ENCODE results near the gene TSPAN4. TPM values are rescaled to one million over a fixed set of nuclear protein-coding genes. Genes with fewer than 3 reads are reported as not detected.

TSPAN4 gene
- total and polyA plus RNA-seq, 2 of the 13 experiments (the other 11 are each of a cell fraction or from before 2014, with no cell fraction given) = 31.7 to 68.3 TPM

DNA sequence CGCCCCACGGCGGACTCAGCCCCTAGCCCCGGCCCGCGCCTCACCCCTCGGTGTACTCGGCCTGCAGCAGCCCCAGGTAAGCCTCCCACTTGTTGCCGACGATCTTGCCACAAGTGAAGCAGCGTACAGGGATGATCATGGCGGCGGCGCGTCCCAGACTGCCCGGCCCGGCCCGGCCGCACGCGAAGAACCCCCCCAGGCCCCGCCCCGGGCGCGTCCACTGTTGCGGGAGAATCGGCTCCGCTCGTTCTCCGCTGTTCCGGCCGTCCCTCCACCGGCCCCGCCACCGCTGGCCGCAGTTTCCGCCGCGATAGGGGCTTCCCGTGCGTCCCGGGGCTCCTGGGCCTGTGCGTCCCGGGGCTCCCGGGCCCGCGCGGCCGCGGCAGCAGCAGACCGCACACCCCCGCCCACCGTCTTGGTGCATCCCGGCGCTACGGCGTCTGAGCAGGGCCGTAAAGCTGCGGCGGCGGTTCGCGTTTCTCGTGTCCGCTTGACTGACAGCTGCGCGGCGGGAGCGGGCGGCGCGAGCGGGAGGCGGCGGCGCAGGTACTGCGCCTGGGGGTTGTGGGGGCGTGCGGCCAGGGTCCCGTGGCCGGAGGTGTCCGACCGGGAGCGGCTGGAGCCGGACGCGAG, at the start of gene TSPAN4, which contains the start of gene POLR2L (continued):
- TF ChIP-seq ZNF841 (CRISPR knock-in tag; IDR thresholded peaks at IDR 0.05; ENCODE audit: borderline replicate concordance) (no peak; the same call in 1 of the 2 replicates), ZFAT (CRISPR knock-in tag; conservative IDR thresholded peaks at IDR 0.05) (no peak), ZNF329 (CRISPR knock-in tag; IDR thresholded peaks at IDR 0.05; ENCODE audit: low read depth) (0 out of 2 replicates have a peak, but pooled peaks have one; percentile 19), ELF4 (CRISPR knock-in tag; IDR thresholded peaks at IDR 0.05; ENCODE audit: borderline replicate concordance) (no peak), ONECUT2 (CRISPR knock-in tag; IDR thresholded peaks at IDR 0.05) (no peak), HCFC1 (IDR thresholded peaks at IDR 0.05; ENCODE audit: low read depth, low read length) (peak; percentile 51), KDM5A (IDR thresholded peaks at IDR 0.05; ENCODE audit: borderline replicate concordance, low read length) (peak; percentile 74; the same call in 1 of the 2 replicates), PHF8 (CRISPR knock-in tag; IDR thresholded peaks at IDR 0.05) (peak; percentile 82), SMAD1 (CRISPR knock-in tag; IDR thresholded peaks at IDR 0.05; ENCODE audit: borderline replicate concordance, low read depth) (no peak; the same call in 1 of the 2 replicates), PITX1 (CRISPR knock-in tag; IDR thresholded peaks at IDR 0.05) (0 out of 2 replicates have a peak, but pooled peaks have one; percentile 8)
- TF ChIP-seq, protein P1, sequence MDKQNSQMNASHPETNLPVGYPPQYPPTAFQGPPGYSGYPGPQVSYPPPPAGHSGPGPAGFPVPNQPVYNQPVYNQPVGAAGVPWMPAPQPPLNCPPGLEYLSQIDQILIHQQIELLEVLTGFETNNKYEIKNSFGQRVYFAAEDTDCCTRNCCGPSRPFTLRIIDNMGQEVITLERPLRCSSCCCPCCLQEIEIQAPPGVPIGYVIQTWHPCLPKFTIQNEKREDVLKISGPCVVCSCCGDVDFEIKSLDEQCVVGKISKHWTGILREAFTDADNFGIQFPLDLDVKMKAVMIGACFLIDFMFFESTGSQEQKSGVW (CRISPR knock-in tag; IDR thresholded peaks at IDR 0.05; ENCODE audit: borderline replicate concordance) = no peak
- TF ChIP-seq, protein P2, sequence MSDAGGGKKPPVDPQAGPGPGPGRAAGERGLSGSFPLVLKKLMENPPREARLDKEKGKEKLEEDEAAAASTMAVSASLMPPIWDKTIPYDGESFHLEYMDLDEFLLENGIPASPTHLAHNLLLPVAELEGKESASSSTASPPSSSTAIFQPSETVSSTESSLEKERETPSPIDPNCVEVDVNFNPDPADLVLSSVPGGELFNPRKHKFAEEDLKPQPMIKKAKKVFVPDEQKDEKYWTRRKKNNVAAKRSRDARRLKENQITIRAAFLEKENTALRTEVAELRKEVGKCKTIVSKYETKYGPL (CRISPR knock-in tag; IDR thresholded peaks at IDR 0.05) = no peak
- TF ChIP-seq, protein P3, sequence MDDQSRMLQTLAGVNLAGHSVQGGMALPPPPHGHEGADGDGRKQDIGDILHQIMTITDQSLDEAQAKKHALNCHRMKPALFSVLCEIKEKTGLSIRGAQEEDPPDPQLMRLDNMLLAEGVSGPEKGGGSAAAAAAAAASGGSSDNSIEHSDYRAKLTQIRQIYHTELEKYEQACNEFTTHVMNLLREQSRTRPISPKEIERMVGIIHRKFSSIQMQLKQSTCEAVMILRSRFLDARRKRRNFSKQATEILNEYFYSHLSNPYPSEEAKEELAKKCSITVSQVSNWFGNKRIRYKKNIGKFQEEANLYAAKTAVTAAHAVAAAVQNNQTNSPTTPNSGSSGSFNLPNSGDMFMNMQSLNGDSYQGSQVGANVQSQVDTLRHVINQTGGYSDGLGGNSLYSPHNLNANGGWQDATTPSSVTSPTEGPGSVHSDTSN (CRISPR knock-in tag; IDR thresholded peaks at IDR 0.05; ENCODE audit: borderline replicate concordance) = 0 out of 2 replicates have a peak, but pooled peaks have one; percentile 40
- TF ChIP-seq, protein P4, sequence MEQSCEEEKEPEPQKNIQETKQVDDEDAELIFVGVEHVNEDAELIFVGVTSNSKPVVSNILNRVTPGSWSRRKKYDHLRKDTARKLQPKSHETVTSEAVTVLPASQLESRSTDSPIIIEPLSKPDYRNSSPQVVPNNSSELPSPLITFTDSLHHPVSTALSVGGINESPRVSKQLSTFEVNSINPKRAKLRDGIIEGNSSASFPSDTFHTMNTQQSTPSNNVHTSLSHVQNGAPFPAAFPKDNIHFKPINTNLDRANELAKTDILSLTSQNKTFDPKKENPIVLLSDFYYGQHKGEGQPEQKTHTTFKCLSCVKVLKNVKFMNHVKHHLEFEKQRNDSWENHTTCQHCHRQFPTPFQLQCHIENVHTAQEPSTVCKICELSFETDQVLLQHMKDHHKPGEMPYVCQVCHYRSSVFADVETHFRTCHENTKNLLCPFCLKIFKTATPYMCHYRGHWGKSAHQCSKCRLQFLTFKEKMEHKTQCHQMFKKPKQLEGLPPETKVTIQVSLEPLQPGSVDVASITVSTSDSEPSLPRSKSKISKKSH (CRISPR knock-in tag; IDR thresholded peaks at IDR 0.05; ENCODE audit: borderline replicate concordance) = no peak
- TF ChIP-seq, protein P5, sequence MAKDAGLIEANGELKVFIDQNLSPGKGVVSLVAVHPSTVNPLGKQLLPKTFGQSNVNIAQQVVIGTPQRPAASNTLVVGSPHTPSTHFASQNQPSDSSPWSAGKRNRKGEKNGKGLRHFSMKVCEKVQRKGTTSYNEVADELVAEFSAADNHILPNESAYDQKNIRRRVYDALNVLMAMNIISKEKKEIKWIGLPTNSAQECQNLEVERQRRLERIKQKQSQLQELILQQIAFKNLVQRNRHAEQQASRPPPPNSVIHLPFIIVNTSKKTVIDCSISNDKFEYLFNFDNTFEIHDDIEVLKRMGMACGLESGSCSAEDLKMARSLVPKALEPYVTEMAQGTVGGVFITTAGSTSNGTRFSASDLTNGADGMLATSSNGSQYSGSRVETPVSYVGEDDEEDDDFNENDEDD (CRISPR knock-in tag; IDR thresholded peaks at IDR 0.05; ENCODE audit: borderline replicate concordance) = peak; percentile 84; the same call in 1 of the 2 replicates
- TF ChIP-seq, protein P6, sequence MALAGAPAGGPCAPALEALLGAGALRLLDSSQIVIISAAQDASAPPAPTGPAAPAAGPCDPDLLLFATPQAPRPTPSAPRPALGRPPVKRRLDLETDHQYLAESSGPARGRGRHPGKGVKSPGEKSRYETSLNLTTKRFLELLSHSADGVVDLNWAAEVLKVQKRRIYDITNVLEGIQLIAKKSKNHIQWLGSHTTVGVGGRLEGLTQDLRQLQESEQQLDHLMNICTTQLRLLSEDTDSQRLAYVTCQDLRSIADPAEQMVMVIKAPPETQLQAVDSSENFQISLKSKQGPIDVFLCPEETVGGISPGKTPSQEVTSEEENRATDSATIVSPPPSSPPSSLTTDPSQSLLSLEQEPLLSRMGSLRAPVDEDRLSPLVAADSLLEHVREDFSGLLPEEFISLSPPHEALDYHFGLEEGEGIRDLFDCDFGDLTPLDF (CRISPR knock-in tag; IDR thresholded peaks at IDR 0.05) = no peak
- TF ChIP-seq, protein P7, sequence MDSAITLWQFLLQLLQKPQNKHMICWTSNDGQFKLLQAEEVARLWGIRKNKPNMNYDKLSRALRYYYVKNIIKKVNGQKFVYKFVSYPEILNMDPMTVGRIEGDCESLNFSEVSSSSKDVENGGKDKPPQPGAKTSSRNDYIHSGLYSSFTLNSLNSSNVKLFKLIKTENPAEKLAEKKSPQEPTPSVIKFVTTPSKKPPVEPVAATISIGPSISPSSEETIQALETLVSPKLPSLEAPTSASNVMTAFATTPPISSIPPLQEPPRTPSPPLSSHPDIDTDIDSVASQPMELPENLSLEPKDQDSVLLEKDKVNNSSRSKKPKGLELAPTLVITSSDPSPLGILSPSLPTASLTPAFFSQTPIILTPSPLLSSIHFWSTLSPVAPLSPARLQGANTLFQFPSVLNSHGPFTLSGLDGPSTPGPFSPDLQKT (CRISPR knock-in tag; IDR thresholded peaks at IDR 0.05; ENCODE audit: borderline replicate concordance) = no peak
